8988T (cell line): ENCODE data around the gene HOMER2.
"Not testable (repeated sequence)": the region's sequence is repeated elsewhere in the genome, so short reads cannot be mapped to it uniquely, and the experiment has no call there.

Experiments used
- DNase-seq: peaks from one replicate; pipeline ENCODE4 v3.0.0; 2011

HOMER2 gene

GRCh38 chr15:82923744-82924143, 28.8 kb downstream of the HOMER2 start:
- DNase-seq: no peak

- no peak for DNase-seq
Observed at GRCh38 chr15:82922737-82923136, 29.8 kb downstream of the HOMER2 start.

GRCh38 chr15:82921939-82922338, 30.6 kb downstream of the HOMER2 start:
- DNase-seq: no peak

GRCh38 chr15:82921242-82921641, 31.3 kb downstream of the HOMER2 start:
- DNase-seq: no peak

- no peak for DNase-seq
Observed at GRCh38 chr15:82919231-82919886, 33.2 kb downstream of the HOMER2 start.

GRCh38 chr15:82918607-82919230, 33.8 kb downstream of the HOMER2 start:
- no peak for DNase-seq

- no peak for DNase-seq
Observed at GRCh38 chr15:82918162-82918561, 34.4 kb downstream of the HOMER2 start.

GRCh38 chr15:82917249-82917648, 35.3 kb downstream of the HOMER2 start:
- DNase-seq: no peak

- no peak for DNase-seq
Observed at GRCh38 chr15:82916161-82916952, 36.2 kb downstream of the HOMER2 start.

GRCh38 chr15:82914396-82914795, 38.1 kb downstream of the HOMER2 start:
- no peak for DNase-seq

GRCh38 chr15:82911458-82911857, 41.1 kb downstream of the HOMER2 start:
- no peak for DNase-seq

- no peak for DNase-seq
Observed at GRCh38 chr15:82910721-82911120, 41.8 kb downstream of the HOMER2 start.

GRCh38 chr15:82909080-82909815, 43.3 kb downstream of the HOMER2 start:
- DNase-seq: no peak

GRCh38 chr15:82907350-82907749, 45.2 kb downstream of the HOMER2 start:
- no peak for DNase-seq

- DNase-seq: no peak
Observed at GRCh38 chr15:82904574-82904973, 47.9 kb downstream of the HOMER2 start.

GRCh38 chr15:82903511-82903910, 49.0 kb downstream of the HOMER2 start:
- no peak for DNase-seq

- no peak for DNase-seq
Observed at GRCh38 chr15:82901114-82901805, 51.3 kb downstream of the HOMER2 start.

GRCh38 chr15:82900511-82901060, 51.9 kb downstream of the HOMER2 start:
- no peak for DNase-seq

GRCh38 chr15:82898961-82899360, 53.6 kb downstream of the HOMER2 start:
- no peak for DNase-seq

- no peak for DNase-seq
Observed at GRCh38 chr15:82895983-82896382, 56.5 kb downstream of the HOMER2 start.

- DNase-seq: no peak
Observed at GRCh38 chr15:82894971-82895520, 57.5 kb downstream of the HOMER2 start.

- DNase-seq: not testable (repeated sequence)
Observed at GRCh38 chr15:82893473-82893872, 59.0 kb downstream of the HOMER2 start.
